ENCODE data around the gene JARID2.

The JARID2 gene

DNA sequence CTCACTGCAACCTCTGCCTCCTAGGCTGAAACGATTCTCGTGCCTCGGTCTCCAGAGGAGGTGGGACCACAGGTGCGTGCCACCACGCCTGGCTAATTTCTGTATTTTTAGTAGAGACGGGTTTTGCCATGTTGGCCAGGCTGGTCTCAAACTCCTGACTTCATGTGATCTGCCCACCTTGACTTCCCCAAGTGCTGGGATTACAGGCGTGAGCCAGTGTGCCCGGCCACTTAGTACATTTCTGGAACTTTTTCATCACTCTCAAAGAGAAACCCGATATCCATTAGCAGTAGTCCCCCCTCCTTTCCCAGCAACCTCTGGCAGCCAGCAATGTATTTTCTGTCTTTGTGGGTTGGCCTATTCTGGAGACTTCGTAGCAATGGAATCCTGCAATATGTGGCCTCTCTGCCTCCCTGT lies 109.8 kb downstream of the JARID2 start:
- TF ChIP-seq, protein P1, sequence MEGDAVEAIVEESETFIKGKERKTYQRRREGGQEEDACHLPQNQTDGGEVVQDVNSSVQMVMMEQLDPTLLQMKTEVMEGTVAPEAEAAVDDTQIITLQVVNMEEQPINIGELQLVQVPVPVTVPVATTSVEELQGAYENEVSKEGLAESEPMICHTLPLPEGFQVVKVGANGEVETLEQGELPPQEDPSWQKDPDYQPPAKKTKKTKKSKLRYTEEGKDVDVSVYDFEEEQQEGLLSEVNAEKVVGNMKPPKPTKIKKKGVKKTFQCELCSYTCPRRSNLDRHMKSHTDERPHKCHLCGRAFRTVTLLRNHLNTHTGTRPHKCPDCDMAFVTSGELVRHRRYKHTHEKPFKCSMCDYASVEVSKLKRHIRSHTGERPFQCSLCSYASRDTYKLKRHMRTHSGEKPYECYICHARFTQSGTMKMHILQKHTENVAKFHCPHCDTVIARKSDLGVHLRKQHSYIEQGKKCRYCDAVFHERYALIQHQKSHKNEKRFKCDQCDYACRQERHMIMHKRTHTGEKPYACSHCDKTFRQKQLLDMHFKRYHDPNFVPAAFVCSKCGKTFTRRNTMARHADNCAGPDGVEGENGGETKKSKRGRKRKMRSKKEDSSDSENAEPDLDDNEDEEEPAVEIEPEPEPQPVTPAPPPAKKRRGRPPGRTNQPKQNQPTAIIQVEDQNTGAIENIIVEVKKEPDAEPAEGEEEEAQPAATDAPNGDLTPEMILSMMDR (IDR thresholded peaks at IDR 0.05; ENCODE audit: extremely low read depth, insufficient read depth, missing control alignments), result no peak
- no peak for DNase-seq (ENCODE audit: low spot score)
- in situ Hi-C loops (cut with MboI; ENCODE audit: low pct_unique_long_range_greater_than_20kb, low sequenced_read_pairs, unreplicated experiment), result no loop called here

DNA sequence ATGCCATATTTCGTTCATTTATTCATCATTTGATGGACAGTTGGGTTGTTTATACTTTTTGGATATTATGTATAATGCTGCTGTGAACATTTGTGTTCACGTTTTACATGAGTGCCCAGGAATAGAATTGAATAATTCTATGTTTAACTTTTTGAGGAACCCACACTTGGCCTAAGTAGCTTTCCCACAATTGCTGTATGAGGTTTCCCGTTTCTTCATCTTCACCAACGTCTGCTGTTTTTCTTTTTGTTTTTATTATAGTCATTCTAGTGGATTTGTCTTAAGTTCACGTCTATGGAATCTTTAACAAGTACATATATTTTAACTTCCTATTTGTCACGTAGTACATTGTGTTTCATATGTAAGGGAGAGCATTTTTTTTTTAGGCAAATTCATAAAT lies 110.3 kb downstream of the JARID2 start:
- in situ Hi-C loops (cut with MboI; ENCODE audit: low pct_unique_long_range_greater_than_20kb, low sequenced_read_pairs, unreplicated experiment), result no loop called here
- TF ChIP-seq, protein P1 (IDR thresholded peaks at IDR 0.05; ENCODE audit: extremely low read depth, insufficient read depth, missing control alignments), result no peak
- DNase-seq (ENCODE audit: low spot score), result no peak

- no peak for DNase-seq (ENCODE audit: low spot score)
- TF ChIP-seq, protein P1 (IDR thresholded peaks at IDR 0.05; ENCODE audit: extremely low read depth, insufficient read depth, missing control alignments), result no peak
- in situ Hi-C loops (cut with MboI; ENCODE audit: low pct_unique_long_range_greater_than_20kb, low sequenced_read_pairs, unreplicated experiment), result no loop called here
Measured at GRCh38 chr6:15356937-15357336, 111.1 kb downstream of the JARID2 start.

- DNase-seq (ENCODE audit: low spot score), result no peak
- TF ChIP-seq, protein P1 (IDR thresholded peaks at IDR 0.05; ENCODE audit: extremely low read depth, insufficient read depth, missing control alignments), result no peak
- in situ Hi-C loops (cut with MboI; ENCODE audit: low pct_unique_long_range_greater_than_20kb, low sequenced_read_pairs, unreplicated experiment), result no loop called here
Measured at GRCh38 chr6:15357782-15358181, 111.9 kb downstream of the JARID2 start.

DNA sequence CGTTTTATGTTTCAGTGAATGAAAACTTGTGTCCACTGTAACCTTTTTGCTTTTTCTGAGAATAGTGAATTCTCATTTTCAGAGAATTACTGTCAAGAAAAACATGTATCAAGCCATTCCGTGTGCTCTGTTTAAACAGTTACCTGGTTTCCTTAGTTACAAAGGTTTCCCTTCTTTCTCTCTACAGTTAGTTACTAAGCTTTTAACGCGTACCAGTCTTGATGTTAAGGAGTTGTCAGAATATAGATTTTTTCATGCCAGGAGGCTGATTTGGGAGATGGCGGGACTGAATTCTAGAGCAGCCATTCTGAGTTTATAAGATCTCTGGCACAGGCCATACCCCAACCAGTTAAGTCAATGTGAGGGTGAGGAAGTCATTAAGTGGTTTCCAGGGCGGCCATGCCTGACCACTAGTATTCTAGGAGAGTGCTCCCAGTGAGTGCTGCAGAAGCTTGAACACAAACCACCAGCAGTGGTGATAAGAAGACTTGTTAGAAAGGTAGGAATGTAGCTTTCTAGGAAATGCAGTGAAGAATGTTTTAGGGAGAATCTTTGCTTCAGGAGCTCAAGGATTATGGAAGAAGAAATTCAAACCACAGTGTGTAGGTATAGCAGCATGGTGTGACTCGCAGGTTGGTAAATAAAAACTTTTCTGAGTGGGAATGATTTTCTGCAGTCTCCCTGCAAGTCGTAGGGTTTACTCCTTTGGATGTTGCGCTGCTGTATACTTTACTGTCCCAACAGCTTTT lies 112.9 kb downstream of the JARID2 start:
- DNase-seq (ENCODE audit: low spot score), result no peak

GRCh38 chr6:15359335-15359862 lies 113.5 kb downstream of the JARID2 start:
- DNase-seq (ENCODE audit: low spot score), result peak; percentile 40
- TF ChIP-seq, protein P1 (IDR thresholded peaks at IDR 0.05; ENCODE audit: extremely low read depth, insufficient read depth, missing control alignments), result no peak
- in situ Hi-C loops (cut with MboI; ENCODE audit: low pct_unique_long_range_greater_than_20kb, low sequenced_read_pairs, unreplicated experiment), result no loop called here

More for the DNA sequence above, 112.9 kb downstream of the JARID2 start:
- TF ChIP-seq, protein P1 (IDR thresholded peaks at IDR 0.05; ENCODE audit: extremely low read depth, insufficient read depth, missing control alignments), result no peak
- in situ Hi-C loops (cut with MboI; ENCODE audit: low pct_unique_long_range_greater_than_20kb, low sequenced_read_pairs, unreplicated experiment), result no loop called here
